ENCODE data around the gene ZNF562.
"Not testable (repeated sequence)": the region's sequence is repeated elsewhere in the genome, so short reads cannot be mapped to it uniquely, and the experiment has no call there.

Gene ZNF562

GRCh38 chr19:9674663-9675357, at the start of gene ZNF562:
Gene ZNF562 (minus strand): TSS chr19:9675100. CDS start chr19:9660744, 14,356 bp downstream.
- peak; percentile 82 for DNase-seq (ENCODE audit: low spot score)

- no peak for DNase-seq (ENCODE audit: low spot score)
Measured at GRCh38 chr19:9724157-9724556, 49.3 kb upstream of the ZNF562 start.

- no peak for DNase-seq (ENCODE audit: low spot score)
Measured at GRCh38 chr19:9721861-9722260, 47.0 kb upstream of the ZNF562 start.

- no peak for DNase-seq (ENCODE audit: low spot score)
Measured at GRCh38 chr19:9720541-9720940, 45.6 kb upstream of the ZNF562 start.

GRCh38 chr19:9711815-9712214, 36.9 kb upstream of the ZNF562 start:
- DNase-seq (ENCODE audit: low spot score), result no peak

- DNase-seq (ENCODE audit: low spot score), result no peak
Measured at GRCh38 chr19:9709305-9709704, 34.4 kb upstream of the ZNF562 start.

GRCh38 chr19:9705836-9706235, 30.9 kb upstream of the ZNF562 start:
- no peak for DNase-seq (ENCODE audit: low spot score)

- DNase-seq (ENCODE audit: low spot score), result no peak
Measured at GRCh38 chr19:9702186-9702585, 27.3 kb upstream of the ZNF562 start.

- DNase-seq (ENCODE audit: low spot score), result no peak
Measured at GRCh38 chr19:9700229-9700981, 25.5 kb upstream of the ZNF562 start.

GRCh38 chr19:9690301-9690700, 15.4 kb upstream of the ZNF562 start:
- not testable (repeated sequence) for DNase-seq (ENCODE audit: low spot score)

- DNase-seq (ENCODE audit: low spot score), result not testable (repeated sequence)
Measured at GRCh38 chr19:9679996-9680395, 5.1 kb upstream of the ZNF562 start.

GRCh38 chr19:9675358-9675901, 530 bp upstream of the ZNF562 start:
- DNase-seq (ENCODE audit: low spot score), result not testable (repeated sequence)

GRCh38 chr19:9673912-9674662, 813 bp downstream of the ZNF562 start:
- DNase-seq (ENCODE audit: low spot score), result no peak

- no peak for DNase-seq (ENCODE audit: low spot score)
Measured at GRCh38 chr19:9672893-9673292, 2.0 kb downstream of the ZNF562 start.

GRCh38 chr19:9671655-9672054, 3.2 kb downstream of the ZNF562 start:
- no peak for DNase-seq (ENCODE audit: low spot score)

GRCh38 chr19:9668544-9668943, 6.4 kb downstream of the ZNF562 start:
- DNase-seq (ENCODE audit: low spot score), result no peak

- no peak for DNase-seq (ENCODE audit: low spot score)
Measured at GRCh38 chr19:9667898-9668297, 7.0 kb downstream of the ZNF562 start.

- DNase-seq (ENCODE audit: low spot score), result no peak
Measured at GRCh38 chr19:9658769-9659168, 16.1 kb downstream of the ZNF562 start.

- DNase-seq (ENCODE audit: low spot score), result not testable (repeated sequence)
Measured at GRCh38 chr19:9653066-9653555, 21.8 kb downstream of the ZNF562 start.

- not testable (repeated sequence) for DNase-seq (ENCODE audit: low spot score)
Measured at GRCh38 chr19:9651464-9651863, 23.4 kb downstream of the ZNF562 start.

GRCh38 chr19:9650345-9650744, 24.6 kb downstream of the ZNF562 start:
- no peak for DNase-seq (ENCODE audit: low spot score)

GRCh38 chr19:9645472-9645871, 29.4 kb downstream of the ZNF562 start:
- no peak for DNase-seq (ENCODE audit: low spot score)
